ENCODE data around the gene NME9. TPM values are rescaled to one million over a fixed set of nuclear protein-coding genes. Genes with fewer than 3 reads are reported as not detected.

The NME9 gene
- total and polyA plus RNA-seq, 2 donors from 2014 or later = 0.73 to 3.5 TPM

- TF ChIP-seq CTCF (IDR thresholded peaks at IDR 0.05; ENCODE audit: borderline replicate concordance, extremely low read depth, insufficient read depth) = no peak
- intact Hi-C loops (cut with DNase I) = no loop called here
- DNase-seq (no peak), FAIRE-seq (no peak)
- peaks cover 3 to 43% (median 31%) of the 10 kb centered on the region in 3 donors for H3K4me1 ChIP-seq (ENCODE audit: control insufficient read depth in 2 of 3, insufficient read depth in 2 of 3, low read depth in 1 of 3, low read length in 3 of 3)
- H3K4me3 ChIP-seq (ENCODE audit: low read length in 3 of 3) = no peak overlapping the region
- H3K36me3 ChIP-seq (ENCODE audit: control insufficient read depth in 2 of 3, insufficient read depth in 3 of 3, low read length in 3 of 3) = no peaks in the 10 kb centered on the region
- H3K27ac ChIP-seq (ENCODE audit: low read depth in 2 of 2, low read length in 2 of 2) = no peak overlapping the region
- no peaks in the 10 kb centered on the region for H3K27me3 ChIP-seq (ENCODE audit: control insufficient read depth, insufficient read depth, low read length)
- H3K9me3 ChIP-seq (ENCODE audit: control insufficient read depth in 2 of 3, insufficient read depth in 1 of 3, low read length in 3 of 3) = no peaks in the 10 kb centered on the region
- H3K9ac ChIP-seq (ENCODE audit: low read length in 3 of 3) = no peak overlapping the region
Measured at GRCh38 chr3:138365253-138365555, 35.6 kb upstream of the NME9 start.

DNA sequence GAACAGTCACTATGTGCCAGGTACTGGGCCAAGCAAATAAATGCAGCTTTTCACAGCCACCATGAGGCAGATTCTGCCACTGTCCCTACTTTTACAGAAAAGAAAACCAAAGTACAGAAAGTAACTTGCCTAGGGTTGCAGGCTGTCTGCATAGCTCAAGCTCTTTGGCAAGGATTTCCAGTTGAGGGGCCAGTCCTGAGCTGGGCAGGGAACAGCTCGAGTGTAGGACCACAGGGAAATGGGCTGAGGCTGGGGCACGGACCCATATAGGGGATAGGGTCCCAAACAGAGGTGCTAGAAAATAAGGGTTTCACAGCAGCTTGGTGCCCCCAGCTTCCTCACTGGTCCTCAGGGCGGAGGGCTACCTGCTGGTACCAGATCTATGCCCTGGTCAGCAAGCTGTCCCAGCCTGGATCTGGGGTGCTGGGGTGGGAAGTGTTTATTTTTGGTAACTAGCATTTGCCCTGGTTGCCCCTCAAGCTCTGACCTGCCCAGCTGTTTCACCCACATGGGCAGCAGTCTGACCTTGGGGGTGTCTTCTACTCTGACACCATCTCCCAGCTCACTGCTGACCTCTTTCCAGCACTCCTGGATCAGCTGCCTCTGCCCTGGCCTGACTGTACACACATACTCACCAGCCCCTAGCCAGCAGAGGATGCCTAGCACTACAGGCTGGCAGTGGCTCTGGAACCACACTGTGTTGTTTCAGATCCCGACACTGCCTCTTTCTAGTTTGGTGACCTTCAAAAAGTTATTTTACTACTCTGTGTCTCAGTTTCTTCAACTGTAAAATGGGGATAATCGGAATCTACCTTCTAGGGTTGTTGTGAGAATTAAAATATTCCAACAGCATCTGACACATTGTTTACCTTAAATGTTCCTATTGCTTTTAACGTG lies 35.0 kb upstream of the NME9 start:
- intact Hi-C loops (cut with DNase I) = no loop called here
- FAIRE-seq = no peak

DNA sequence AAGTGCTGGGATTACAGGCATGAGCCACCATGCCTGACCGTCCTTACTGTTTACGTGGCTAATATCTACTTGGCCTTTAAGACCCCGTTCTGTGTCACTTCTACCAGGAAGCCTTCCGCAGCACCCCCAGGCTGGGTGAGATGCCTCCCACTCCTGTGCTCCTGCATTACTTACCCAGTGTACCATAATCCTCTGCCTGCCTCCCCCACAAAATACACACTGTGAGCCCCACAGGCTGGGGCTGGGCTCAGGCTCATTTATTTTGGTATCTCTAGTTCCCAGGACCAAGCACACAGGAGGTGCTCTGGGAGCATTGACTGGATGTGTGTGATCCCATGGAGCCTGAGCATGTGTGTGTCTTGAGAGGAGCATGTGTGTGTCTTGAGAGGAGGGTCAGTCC lies 33.7 kb upstream of the NME9 start:
- Histone ChIP-seq H3K9ac (ENCODE audit: low read length in 3 of 3) (no peak overlapping the region), H3K9me3 (ENCODE audit: control insufficient read depth in 2 of 3, insufficient read depth in 1 of 3, low read length in 3 of 3) (no peaks in the 10 kb centered on the region), H3K4me3 (ENCODE audit: low read length in 3 of 3) (no peak overlapping the region), H3K27ac (ENCODE audit: low read depth in 2 of 2, low read length in 2 of 2) (no peak overlapping the region), H3K27me3 (ENCODE audit: control insufficient read depth, insufficient read depth, low read length) (no peaks in the 10 kb centered on the region), H3K36me3 (ENCODE audit: control insufficient read depth in 2 of 3, insufficient read depth in 3 of 3, low read length in 3 of 3) (no peaks in the 10 kb centered on the region), H3K4me1 (ENCODE audit: control insufficient read depth in 2 of 3, insufficient read depth in 2 of 3, low read depth in 1 of 3, low read length in 3 of 3) (peaks cover 3 to 52% (median 39%) of the 10 kb centered on the region in 3 donors)
- DNase-seq (no peak), FAIRE-seq (no peak)
- intact Hi-C loops (cut with DNase I) = no loop called here
- TF ChIP-seq CTCF (IDR thresholded peaks at IDR 0.05; ENCODE audit: borderline replicate concordance, extremely low read depth, insufficient read depth) = no peak

More for the DNA sequence above, 35.0 kb upstream of the NME9 start:
- DNase-seq = no peak
- TF ChIP-seq CTCF (IDR thresholded peaks at IDR 0.05; ENCODE audit: borderline replicate concordance, extremely low read depth, insufficient read depth) = no peak
- H3K36me3 ChIP-seq (ENCODE audit: control insufficient read depth in 2 of 3, insufficient read depth in 3 of 3, low read length in 3 of 3) = no peaks in the 10 kb centered on the region
- H3K4me1 ChIP-seq (ENCODE audit: control insufficient read depth in 2 of 3, insufficient read depth in 2 of 3, low read depth in 1 of 3, low read length in 3 of 3) = peaks cover 3 to 46% (median 33%) of the 10 kb centered on the region in 3 donors
- H3K9me3 ChIP-seq (ENCODE audit: control insufficient read depth in 2 of 3, insufficient read depth in 1 of 3, low read length in 3 of 3) = no peaks in the 10 kb centered on the region
- H3K9ac ChIP-seq (ENCODE audit: low read length in 3 of 3) = no peak overlapping the region
- no peak overlapping the region for H3K4me3 ChIP-seq (ENCODE audit: low read length in 3 of 3)
- H3K27ac ChIP-seq (ENCODE audit: low read depth in 2 of 2, low read length in 2 of 2) = peak overlapping the region in 1 of 2 donors; percentile 8
- no peaks in the 10 kb centered on the region for H3K27me3 ChIP-seq (ENCODE audit: control insufficient read depth, insufficient read depth, low read length)

Data from kidney (tissue), 14 donors.